Muscle layer of colon (tissue), 2 donors: Measurements from ENCODE around the gene UBA5.

Source experiments
- H3K27ac ChIP-seq: one replicate; pipeline ENCODE4 v1.7.0; 2013; ENCODE audit warnings: low read depth, mild to moderate bottlenecking, low read length, moderate library complexity
- H3K27me3 ChIP-seq, 2 donors: one replicate each; pipeline ENCODE4 v1.7.0; 2013; ENCODE audit warnings: low read length in 2 of 2, mild to moderate bottlenecking in 2 of 2; ENCODE audit not compliant: insufficient read depth in 2 of 2, control insufficient read depth in 1 of 2
- H3K36me3 ChIP-seq: one replicate; pipeline ENCODE4 v1.7.0; 2013; ENCODE audit warnings: mild to moderate bottlenecking, low read length; ENCODE audit not compliant: insufficient read depth
- H3K4me1 ChIP-seq: one replicate; pipeline ENCODE4 v1.7.0; 2013; ENCODE audit warnings: mild to moderate bottlenecking, low read length; ENCODE audit not compliant: insufficient read depth
- H3K4me3 ChIP-seq, 2 donors: one replicate each; pipeline ENCODE4 v1.7.0; 2013; ENCODE audit warnings: low read length in 2 of 2, low read depth in 1 of 2, mild to moderate bottlenecking in 1 of 2, moderate library complexity in 1 of 2
- H3K9ac ChIP-seq: one replicate; pipeline ENCODE4 v1.7.0; 2013; ENCODE audit warnings: low read length
- H3K9me3 ChIP-seq: one replicate; pipeline ENCODE4 v1.7.0; 2013; ENCODE audit warnings: mild to moderate bottlenecking, low read length
- donor health status: abdominal sarcoma.
- donor health status: Adenocarcinoma of cecum.

UBA5 gene

GRCh38 chr3:132654721-132655120, 5.4 kb upstream of the UBA5 start:
- Histone ChIP-seq H3K4me3 (no peak overlapping the region), H3K4me1 (peaks cover 7% of the 10 kb centered on the region)

GRCh38 chr3:132655471-132655870, 4.7 kb upstream of the UBA5 start:
- Histone ChIP-seq H3K27me3 (no peaks in the 10 kb centered on the region), H3K9me3 (no peaks in the 10 kb centered on the region), H3K9ac (no peak overlapping the region), H3K4me1 (peaks cover 7% of the 10 kb centered on the region), H3K27ac (no peak overlapping the region), H3K4me3 (no peak overlapping the region), H3K36me3 (no peaks in the 10 kb centered on the region)

More at GRCh38 chr3:132654721-132655120, 5.4 kb upstream of the UBA5 start:
- H3K27ac ChIP-seq, result no peak overlapping the region
- no peaks in the 10 kb centered on the region for H3K36me3 ChIP-seq
- no peak overlapping the region for H3K9ac ChIP-seq
- no peaks in the 10 kb centered on the region for H3K27me3 ChIP-seq
- H3K9me3 ChIP-seq, result no peaks in the 10 kb centered on the region

GRCh38 chr3:132657869-132658747, 2.0 kb upstream of the UBA5 start:
- H3K27ac ChIP-seq, result no peak overlapping the region

GRCh38 chr3:132659000-132659364, 1.1 kb upstream of the UBA5 start:
- Histone ChIP-seq H3K4me1 (peaks cover 22% of the 10 kb centered on the region), H3K9ac (peak overlapping the region; percentile 89), H3K4me3 (peak overlapping the region; percentile 93 to 98)

More at GRCh38 chr3:132657869-132658747, 2.0 kb upstream of the UBA5 start:
- Histone ChIP-seq H3K4me1 (peaks cover 22% of the 10 kb centered on the region), H3K9ac (peak overlapping the region; percentile 89), H3K27me3 (no peaks in the 10 kb centered on the region), H3K36me3 (no peaks in the 10 kb centered on the region), H3K4me3 (peak overlapping the region in 1 of 2 donors; percentile 98), H3K9me3 (no peaks in the 10 kb centered on the region)

GRCh38 chr3:132659365-132660051, 621 bp upstream of the UBA5 start, which contains the start of gene ACAD11:
Gene ACAD11, minus strand, starts transcription at chr3:132659809. Its CDS starts 58 bp downstream, at chr3:132659751.
- Histone ChIP-seq H3K4me1 (peaks cover 22% of the 10 kb centered on the region), H3K4me3 (peak within 1 kb of the TSS; percentile 93 to 98), H3K9me3 (no peaks in the 10 kb centered on the region), H3K9ac (peak within 1 kb of the TSS; percentile 89), H3K27ac (peak within 1 kb of the TSS; percentile 94), H3K36me3 (no peaks in the 10 kb centered on the region), H3K27me3 (no peaks in the 10 kb centered on the region)

More at GRCh38 chr3:132659000-132659364, 1.1 kb upstream of the UBA5 start:
- Histone ChIP-seq H3K27ac (peak overlapping the region; percentile 94), H3K9me3 (no peaks in the 10 kb centered on the region), H3K36me3 (no peaks in the 10 kb centered on the region), H3K27me3 (no peaks in the 10 kb centered on the region)

- no peaks in the 10 kb centered on the region for H3K9me3 ChIP-seq
- H3K36me3 ChIP-seq, result no peaks in the 10 kb centered on the region
- H3K4me3 ChIP-seq, result peak overlapping the region; percentile 93 to 98
- H3K27ac ChIP-seq, result peak overlapping the region; percentile 94
- H3K27me3 ChIP-seq, result no peaks in the 10 kb centered on the region
- peaks cover 22% of the 10 kb centered on the region for H3K4me1 ChIP-seq
- peak overlapping the region; percentile 89 for H3K9ac ChIP-seq
These were observed 612 bp downstream of the UBA5 start for GRCh38 chr3:132660811-132661070.

GRCh38 chr3:132661101-132661500, 972 bp downstream of the UBA5 start:
- H3K36me3 ChIP-seq, result no peaks in the 10 kb centered on the region
- H3K27me3 ChIP-seq, result no peaks in the 10 kb centered on the region
- H3K9me3 ChIP-seq, result no peaks in the 10 kb centered on the region
- H3K27ac ChIP-seq, result peak overlapping the region; percentile 94
- peak overlapping the region; percentile 93 to 98 for H3K4me3 ChIP-seq
- H3K9ac ChIP-seq, result peak overlapping the region; percentile 89
- peaks cover 22% of the 10 kb centered on the region for H3K4me1 ChIP-seq

- H3K36me3 ChIP-seq, result peaks cover 5% of the 10 kb centered on the region
- H3K9me3 ChIP-seq, result no peaks in the 10 kb centered on the region
- no peak overlapping the region for H3K27ac ChIP-seq
- no peak overlapping the region for H3K9ac ChIP-seq
- no peak overlapping the region for H3K4me3 ChIP-seq
- peaks cover 22% of the 10 kb centered on the region for H3K4me1 ChIP-seq
- H3K27me3 ChIP-seq, result no peaks in the 10 kb centered on the region
These were observed 2.1 kb downstream of the UBA5 start for GRCh38 chr3:132662212-132662611.

GRCh38 chr3:132665230-132665745, 5.2 kb downstream of the UBA5 start:
- Histone ChIP-seq H3K27ac (no peak overlapping the region), H3K9ac (no peak overlapping the region), H3K4me1 (peaks cover 16% of the 10 kb centered on the region), H3K4me3 (no peak overlapping the region), H3K36me3 (peaks cover 16% of the 10 kb centered on the region), H3K27me3 (no peaks in the 10 kb centered on the region), H3K9me3 (no peaks in the 10 kb centered on the region)

GRCh38 chr3:132669256-132669777, 9.2 kb downstream of the UBA5 start:
- Histone ChIP-seq H3K9me3 (no peaks in the 10 kb centered on the region), H3K9ac (no peak overlapping the region), H3K4me1 (no peaks in the 10 kb centered on the region), H3K4me3 (no peak overlapping the region), H3K36me3 (peaks cover 29% of the 10 kb centered on the region), H3K27me3 (no peaks in the 10 kb centered on the region), H3K27ac (no peak overlapping the region)

GRCh38 chr3:132675408-132675807, 15.3 kb downstream of the UBA5 start:
- peaks cover 37% of the 10 kb centered on the region for H3K36me3 ChIP-seq
- H3K27me3 ChIP-seq, result no peaks in the 10 kb centered on the region
- no peak overlapping the region for H3K27ac ChIP-seq
- H3K4me1 ChIP-seq, result no peaks in the 10 kb centered on the region
- H3K9ac ChIP-seq, result no peak overlapping the region
- H3K4me3 ChIP-seq, result no peak overlapping the region
- no peaks in the 10 kb centered on the region for H3K9me3 ChIP-seq
